Body of pancreas (tissue), 4 donors: ENCODE data around the gene GNPTG.

Experiments used
- POLR2A ChIP-seq, 3 donors: fragments of 450-650 bp; IDR thresholded peaks; one replicate each; pipeline ENCODE4 v1.6.1; 2016; ENCODE audit warnings: antibody characterized with exemption in 3 of 3, mild to moderate bottlenecking in 2 of 3
- TF ChIP-seq, protein P1 (sequence below), 7 experiments: fragments of 450-650 bp in 4 of 7; fragments of 200-600 bp in 3 of 7; sonication (generic) in 3 of 7; IDR thresholded peaks; one replicate each; pipeline ENCODE4 v1.5.1; 2016 to 2019; ENCODE audit warnings: antibody characterized with exemption in 7 of 7

DNA sequence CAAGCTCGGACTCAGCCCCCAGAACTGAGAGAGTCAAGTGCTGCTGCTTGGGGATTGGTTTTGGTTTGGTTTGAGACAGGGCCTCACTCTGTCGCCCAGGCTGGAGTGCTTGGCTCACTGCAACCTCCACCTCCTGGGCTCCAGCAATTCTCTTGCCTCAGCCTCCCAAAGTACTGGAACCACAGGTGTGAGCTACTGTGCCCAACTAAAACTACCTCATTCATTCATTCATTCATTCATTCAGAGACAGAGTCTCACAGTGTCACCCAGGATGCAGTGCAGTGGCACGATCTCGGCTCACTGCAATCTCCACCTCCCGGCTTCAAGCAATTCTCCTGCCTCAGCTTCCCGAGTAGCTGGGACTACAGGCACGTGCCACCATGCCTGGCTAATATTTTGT lies 38.0 kb downstream of the GNPTG start:
- TF ChIP-seq, protein P1, sequence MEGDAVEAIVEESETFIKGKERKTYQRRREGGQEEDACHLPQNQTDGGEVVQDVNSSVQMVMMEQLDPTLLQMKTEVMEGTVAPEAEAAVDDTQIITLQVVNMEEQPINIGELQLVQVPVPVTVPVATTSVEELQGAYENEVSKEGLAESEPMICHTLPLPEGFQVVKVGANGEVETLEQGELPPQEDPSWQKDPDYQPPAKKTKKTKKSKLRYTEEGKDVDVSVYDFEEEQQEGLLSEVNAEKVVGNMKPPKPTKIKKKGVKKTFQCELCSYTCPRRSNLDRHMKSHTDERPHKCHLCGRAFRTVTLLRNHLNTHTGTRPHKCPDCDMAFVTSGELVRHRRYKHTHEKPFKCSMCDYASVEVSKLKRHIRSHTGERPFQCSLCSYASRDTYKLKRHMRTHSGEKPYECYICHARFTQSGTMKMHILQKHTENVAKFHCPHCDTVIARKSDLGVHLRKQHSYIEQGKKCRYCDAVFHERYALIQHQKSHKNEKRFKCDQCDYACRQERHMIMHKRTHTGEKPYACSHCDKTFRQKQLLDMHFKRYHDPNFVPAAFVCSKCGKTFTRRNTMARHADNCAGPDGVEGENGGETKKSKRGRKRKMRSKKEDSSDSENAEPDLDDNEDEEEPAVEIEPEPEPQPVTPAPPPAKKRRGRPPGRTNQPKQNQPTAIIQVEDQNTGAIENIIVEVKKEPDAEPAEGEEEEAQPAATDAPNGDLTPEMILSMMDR (IDR thresholded peaks at IDR 0.05) = no peak
- TF ChIP-seq POLR2A (IDR thresholded peaks at IDR 0.05) = no peak
